Esophagus muscularis mucosa (tissue), 4 donors: Measurements from ENCODE around the gene OSGEP. TPM values are rescaled to one million over a fixed set of nuclear protein-coding genes. Genes with fewer than 3 reads are reported as not detected.

Source experiments
- DNase-seq: peaks from one replicate; pipeline ENCODE4 v3.0.0-alpha.2; 2017; ENCODE audit errors: extremely low spot score
- H3K27ac ChIP-seq, 4 donors: fragments of 200-600 bp; sonication (generic); replicated peaks in 1 of 4; 1 replicate in 3 of 4; 2 replicates in 1 of 4; pipeline ENCODE4 v1.5.1; 2016 to 2019; ENCODE audit warnings: mild to moderate bottlenecking in 1 of 4
- H3K27me3 ChIP-seq, 4 donors: fragments of 200-600 bp; sonication (generic); one replicate each; pipeline versions ENCODE4 v1.5.1 to v1.6.0; 2016 to 2019
- H3K36me3 ChIP-seq, 4 donors: fragments of 200-600 bp; sonication (generic); one replicate each; pipeline ENCODE4 v1.5.1; 2016 to 2019
- H3K4me1 ChIP-seq, 4 donors: fragments of 200-600 bp; sonication (generic); one replicate each; pipeline ENCODE4 v1.5.1; 2016 to 2019
- H3K4me3 ChIP-seq, 4 donors: fragments of 200-600 bp; sonication (generic); 1 replicate in 2 of 4; 2 replicates in 2 of 4; pipeline ENCODE4 v1.5.1; 2016 to 2019; ENCODE audit warnings: mild to moderate bottlenecking in 4 of 4, moderate library complexity in 1 of 4
- H3K9me3 ChIP-seq, 4 donors: fragments of 200-600 bp; sonication (generic); 1 replicate in 3 of 4; 2 replicates in 1 of 4; pipeline ENCODE4 v1.5.1; 2016 to 2019
- CTCF ChIP-seq, 3 experiments: fragments of 200-600 bp in 2 of 3; fragments of 450-650 bp in 1 of 3; sonication (generic) in 2 of 3; IDR thresholded peaks; one replicate each; pipeline ENCODE4 v1.5.1; 2017 to 2019; ENCODE audit warnings: antibody characterized with exemption in 3 of 3, mild to moderate bottlenecking in 2 of 3, moderate library complexity in 1 of 3
- EP300 ChIP-seq: sonication (generic); formaldehyde crosslinking; IDR thresholded peaks from one replicate; pipeline ENCODE4 v1.6.1; 2017; ENCODE audit warnings: antibody characterized with exemption
- POLR2A ChIP-seq: fragments of 450-650 bp; IDR thresholded peaks from one replicate; pipeline ENCODE4 v1.6.1; 2017; ENCODE audit warnings: antibody characterized with exemption, moderate library complexity, mild to moderate bottlenecking, low read depth
- POLR2AphosphoS5 ChIP-seq, 2 donors: sonication (generic); formaldehyde crosslinking; IDR thresholded peaks; one replicate each; pipeline ENCODE4 v1.6.1; 2017; ENCODE audit warnings: antibody characterized with exemption in 2 of 2
- whole genome bisulfite sequencing: methylation state at CpG from one replicate; pipeline ENCODE4 v1.1.5; 2018; 5-methylcytosine and 5-hydroxymethylcytosine counted together
- intact Hi-C: fragments of 100-400 bp; cut with DNase I; formaldehyde crosslinking; loops from one replicate; pipeline ENCODE4 v1.15.1; 2023
- total RNA-seq, 4 donors: library from RNA; depleted of rRNA; stranded (reverse); fragments of >200 nt; gene quantifications; one replicate each; pipeline versions ENCODE4 v1.1.0 to v1.2.1, GENCODE V29; 2016

OSGEP gene
- total RNA-seq, 4 donors from 2014 or later = 23.5 to 36.8 (median 24.8) TPM

GRCh38 chr14:20468764-20469241, 14.2 kb upstream of the OSGEP start:
- Histone ChIP-seq H3K36me3 (peaks cover 0 to 16% (median 10%) of the 10 kb centered on the region in 4 donors), H3K4me1 (peaks cover 14 to 25% (median 19%) of the 10 kb centered on the region in 4 donors), H3K27ac (peak overlapping the region; percentile 80 to 95 (median 88)), H3K27me3 (no peaks in the 10 kb centered on the region), H3K9me3 (no peaks in the 10 kb centered on the region), H3K4me3 (peak overlapping the region; percentile 67 to 89 (median 78))
- TF ChIP-seq POLR2A (no peak), POLR2AphosphoS5 (IDR thresholded peaks at IDR 0.05) (no peak), EP300 (no peak), CTCF (IDR thresholded peaks at IDR 0.05) (no peak)
- 22% methylated on average over 16 of the region's 16 CpGs for WGBS
- DNase-seq = no peak
- intact Hi-C loops = loop anchor here (10.0 kb wide), 2 partner anchors 516 to 636 kb away; partner anchors contain the start of genes METTL17 and TMEM253

- Histone ChIP-seq H3K27ac (peak within 1 kb of the TSS; percentile 95 to 97 (median 96)), H3K4me1 (peaks cover 21 to 38% (median 31%) of the 10 kb centered on the region in 4 donors), H3K9me3 (no peaks in the 10 kb centered on the region), H3K36me3 (peaks cover 25 to 36% (median 33%) of the 10 kb centered on the region in 4 donors), H3K27me3 (no peaks in the 10 kb centered on the region), H3K4me3 (peak within 1 kb of the TSS; percentile 74 to 99 (median 94))
- intact Hi-C loops = loop anchor here (2.0 to 10.0 kb wide), 4 partner anchors 134 to 643 kb away; partner anchors contain the start of genes METTL17 and TMEM253
- DNase-seq = peak; percentile 100
- under 1% methylated on average over 40 of the region's 67 CpGs for WGBS
- TF ChIP-seq POLR2A = peak; percentile 85
- TF ChIP-seq EP300 = no peak
- peak; percentile 91 to 98 for TF ChIP-seq POLR2AphosphoS5 (IDR thresholded peaks at IDR 0.05)
- TF ChIP-seq CTCF (IDR thresholded peaks at IDR 0.05) = peak in 1 of 3 experiments; percentile 15
Measured at GRCh38 chr14:20461225-20462141, 6.9 kb upstream of the OSGEP start, which contains the start of gene PIP4P1. PIP4P1 (minus strand) TSS chr14:20461434; CDS start chr14:20461325, 109 bp downstream.

- H3K36me3 ChIP-seq = peaks cover 25 to 41% (median 35%) of the 10 kb centered on the region in 4 donors
- peaks cover 30 to 46% (median 39%) of the 10 kb centered on the region in 4 donors for H3K4me1 ChIP-seq
- TF ChIP-seq EP300 (no peak), POLR2AphosphoS5 (IDR thresholded peaks at IDR 0.05) (no peak), CTCF (IDR thresholded peaks at IDR 0.05) (no peak), POLR2A (no peak)
- H3K4me3 ChIP-seq = peak overlapping the region; percentile 74 to 99 (median 94)
- intact Hi-C loops = loop anchor here (2.0 to 10.0 kb wide), 4 partner anchors 133 to 644 kb away; partner anchors contain the start of genes METTL17 and TMEM253
- H3K27me3 ChIP-seq = no peaks in the 10 kb centered on the region
- no peaks in the 10 kb centered on the region for H3K9me3 ChIP-seq
- no peak for DNase-seq
- peak overlapping the region; percentile 95 to 97 (median 96) for H3K27ac ChIP-seq
- WGBS = 22% methylated on average over 10 of the region's 32 CpGs
Measured at GRCh38 chr14:20460458-20461224, 6.0 kb upstream of the OSGEP start.

GRCh38 chr14:20458031-20458789, 3.6 kb upstream of the OSGEP start:
- H3K4me3 ChIP-seq = no peak overlapping the region

More at GRCh38 chr14:20458031-20458789, 3.6 kb upstream of the OSGEP start:
- H3K27me3 ChIP-seq = no peaks in the 10 kb centered on the region
- no peaks in the 10 kb centered on the region for H3K9me3 ChIP-seq
- no peak for TF ChIP-seq POLR2AphosphoS5 (IDR thresholded peaks at IDR 0.05)
- TF ChIP-seq EP300 = no peak
- TF ChIP-seq CTCF (IDR thresholded peaks at IDR 0.05) = no peak
- TF ChIP-seq POLR2A = no peak
- H3K27ac ChIP-seq = peak overlapping the region in 3 of 4 donors; percentile 11 to 97 (median 46)
- intact Hi-C loops = loop anchor here (5.0 kb wide), 1 partner anchor 116 kb away; the partner anchor contains the start of gene PARP2
- 63% methylated on average over 7 of the region's 8 CpGs for WGBS
- H3K4me1 ChIP-seq = peaks cover 42 to 59% (median 52%) of the 10 kb centered on the region in 4 donors
- DNase-seq = no peak
- H3K36me3 ChIP-seq = peaks cover 25 to 41% (median 35%) of the 10 kb centered on the region in 4 donors
